ENCODE results near the gene CAMK4. TPM values are rescaled to one million over a fixed set of nuclear protein-coding genes. Genes with fewer than 3 reads are reported as not detected.

CAMK4 gene
- total RNA-seq, 1 experiment from 2014 or later = 10.6 TPM

DNA sequence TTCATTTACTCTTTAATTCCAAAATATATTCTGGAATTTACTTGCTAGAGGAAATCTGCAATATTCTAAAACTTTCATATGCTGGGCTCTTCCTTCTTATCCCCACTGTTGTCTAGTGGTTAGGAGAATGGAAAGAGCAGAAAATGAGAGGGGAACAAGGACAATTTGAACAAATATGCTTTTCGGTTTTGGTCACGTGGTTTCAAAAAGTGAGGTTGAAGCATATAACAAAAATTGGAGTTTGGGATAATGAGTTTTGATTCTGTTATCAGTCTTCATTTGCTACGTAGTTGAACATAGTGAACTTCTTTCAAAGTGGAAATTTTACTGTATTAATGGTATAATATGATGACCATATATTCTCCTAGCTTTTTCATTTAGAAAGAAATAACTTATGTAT lies 71.5 kb downstream of the CAMK4 start:
- ChIA-PET POLR2A (no interaction called here), CTCF (no interaction called here)
- Mint-ChIP-seq H3K27me3 (ENCODE audit: low read depth) (no peaks in the 10 kb centered on the region), H3K9me3 (peaks cover 17% of the 10 kb centered on the region), H3K4me3 (no peak overlapping the region), H3K36me3 (peaks cover 17% of the 10 kb centered on the region), H3K27ac (no peak overlapping the region), H3K4me1 (0 out of 2 replicates have a peak, but pooled peaks cover 4% of the 10 kb centered on the region)
- no peak for DNase-seq (ENCODE audit: low spot score)
- ATAC-seq = no peak
- TF ChIP-seq ZNF512 (CRISPR knock-in tag; IDR thresholded peaks at IDR 0.05; ENCODE audit: borderline replicate concordance) (no peak), MYBL2 (CRISPR knock-in tag; IDR thresholded peaks at IDR 0.05) (no peak), PRRX2 (CRISPR knock-in tag; IDR thresholded peaks at IDR 0.05) (no peak), ZSCAN18 (CRISPR knock-in tag; IDR thresholded peaks at IDR 0.05) (no peak), JAZF1 (CRISPR knock-in tag; IDR thresholded peaks at IDR 0.05) (no peak), AFF4 (CRISPR knock-in tag; IDR thresholded peaks at IDR 0.05; ENCODE audit: borderline replicate concordance) (no peak)

DNA sequence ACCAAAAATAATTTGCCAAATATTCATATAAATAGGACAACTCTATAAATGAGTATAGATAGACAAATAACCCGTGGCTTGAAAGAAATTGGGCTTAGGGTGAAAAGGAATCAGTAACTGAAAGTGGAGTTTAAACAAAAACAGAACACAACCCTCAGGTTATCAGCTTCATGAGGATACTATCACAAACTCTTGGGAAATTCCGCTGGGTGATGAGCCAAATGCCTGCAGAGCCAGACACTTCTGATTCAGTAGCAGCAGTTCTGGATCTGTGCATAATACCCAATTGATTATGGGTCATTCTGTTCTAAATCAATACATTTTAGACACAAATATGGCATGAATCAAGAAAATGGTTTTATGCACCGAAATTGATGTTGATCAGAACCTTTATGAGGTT lies 72.4 kb downstream of the CAMK4 start:
- DNase-seq (ENCODE audit: low spot score) (no peak), ATAC-seq (no peak)
- ChIA-PET POLR2A (no interaction called here), CTCF (interaction anchor here (0.9 kb wide), 1 partner anchor 23 kb away, joined by 3 read pairs; no protein-coding TSS in a partner anchor)
- Mint-ChIP-seq H3K4me3 (no peak overlapping the region), H3K27ac (no peak overlapping the region), H3K36me3 (peaks cover 17% of the 10 kb centered on the region), H3K27me3 (ENCODE audit: low read depth) (no peaks in the 10 kb centered on the region), H3K4me1 (peaks cover 7% of the 10 kb centered on the region), H3K9me3 (peaks cover 17% of the 10 kb centered on the region)
- TF ChIP-seq STAT6 (CRISPR knock-in tag; conservative IDR thresholded peaks at IDR 0.05; ENCODE audit: low read depth) = no peak

GRCh38 chr5:111299067-111299481 lies 74.9 kb downstream of the CAMK4 start:
- H3K36me3 Mint-ChIP-seq = peaks cover 20% of the 10 kb centered on the region
- TF ChIP-seq USF1 (CRISPR knock-in tag; IDR thresholded peaks at IDR 0.05) = no peak
- no peak for TF ChIP-seq PRRX2 (CRISPR knock-in tag; IDR thresholded peaks at IDR 0.05)
- TF ChIP-seq SP1 (CRISPR knock-in tag; conservative IDR thresholded peaks at IDR 0.05) = no peak
- TF ChIP-seq ATF6 (CRISPR knock-in tag; IDR thresholded peaks at IDR 0.05) = no peak
- TF ChIP-seq GRHL2 (CRISPR knock-in tag; IDR thresholded peaks at IDR 0.05; ENCODE audit: insufficient replicate concordance, severe bottlenecking) = no peak
- TF ChIP-seq, protein P1, sequence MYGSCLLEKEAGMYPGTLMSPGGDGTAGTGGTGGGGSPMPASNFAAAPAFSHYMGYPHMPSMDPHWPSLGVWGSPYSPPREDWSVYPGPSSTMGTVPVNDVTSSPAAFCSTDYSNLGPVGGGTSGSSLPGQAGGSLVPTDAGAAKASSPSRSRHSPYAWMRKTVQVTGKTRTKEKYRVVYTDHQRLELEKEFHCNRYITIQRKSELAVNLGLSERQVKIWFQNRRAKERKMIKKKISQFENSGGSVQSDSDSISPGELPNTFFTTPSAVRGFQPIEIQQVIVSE (CRISPR knock-in tag; IDR thresholded peaks at IDR 0.05; ENCODE audit: borderline replicate concordance) = no peak
- TF ChIP-seq, protein P2, sequence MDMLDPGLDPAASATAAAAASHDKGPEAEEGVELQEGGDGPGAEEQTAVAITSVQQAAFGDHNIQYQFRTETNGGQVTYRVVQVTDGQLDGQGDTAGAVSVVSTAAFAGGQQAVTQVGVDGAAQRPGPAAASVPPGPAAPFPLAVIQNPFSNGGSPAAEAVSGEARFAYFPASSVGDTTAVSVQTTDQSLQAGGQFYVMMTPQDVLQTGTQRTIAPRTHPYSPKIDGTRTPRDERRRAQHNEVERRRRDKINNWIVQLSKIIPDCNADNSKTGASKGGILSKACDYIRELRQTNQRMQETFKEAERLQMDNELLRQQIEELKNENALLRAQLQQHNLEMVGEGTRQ (CRISPR knock-in tag; IDR thresholded peaks at IDR 0.05) = no peak
- TF ChIP-seq, protein P3, sequence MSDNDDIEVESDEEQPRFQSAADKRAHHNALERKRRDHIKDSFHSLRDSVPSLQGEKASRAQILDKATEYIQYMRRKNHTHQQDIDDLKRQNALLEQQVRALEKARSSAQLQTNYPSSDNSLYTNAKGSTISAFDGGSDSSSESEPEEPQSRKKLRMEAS (CRISPR knock-in tag; IDR thresholded peaks at IDR 0.05) = no peak
- TF ChIP-seq SMAD4 (CRISPR knock-in tag; IDR thresholded peaks at IDR 0.05) = no peak
- no peak for TF ChIP-seq CREM (CRISPR knock-in tag; IDR thresholded peaks at IDR 0.05)
- TF ChIP-seq KAT7 (CRISPR knock-in tag; IDR thresholded peaks at IDR 0.05; ENCODE audit: borderline replicate concordance) = no peak

More at GRCh38 chr5:111299067-111299481, 74.9 kb downstream of the CAMK4 start:
- DNase-seq (ENCODE audit: low spot score) = no peak
- H3K4me3 Mint-ChIP-seq = no peak overlapping the region
- peaks cover 17% of the 10 kb centered on the region for H3K9me3 Mint-ChIP-seq
- ATAC-seq = no peak
- H3K27ac Mint-ChIP-seq = no peak overlapping the region
- H3K4me1 Mint-ChIP-seq = peaks cover 12% of the 10 kb centered on the region
- H3K27me3 Mint-ChIP-seq (ENCODE audit: low read depth) = no peaks in the 10 kb centered on the region
- ChIA-PET POLR2A (no interaction called here), CTCF (no interaction called here)
